BJ (cell line): ENCODE data around the gene TMEM255B. TPM values are rescaled to one million over a fixed set of nuclear protein-coding genes. Genes with fewer than 3 reads are reported as not detected.

Experiments
- CTCF ChIA-PET: fragments of 350-600 bp; formaldehyde crosslinking; extraction: SDS; loops from one replicate; lab custom pipeline; 2021; ENCODE audit warnings: antibody characterized with exemption, inconsistent platforms; lab: Yijun Ruan, JAX
- POLR2A ChIA-PET: fragments of 300-600 bp; sonication (Branson Sonifier 250); formaldehyde crosslinking; extraction: SDS; loops from one replicate; lab custom pipeline; 2021; ENCODE audit warnings: antibody characterized with exemption; lab: Charles Lee
- DNase-seq: peaks from one replicate; pipeline ENCODE4 v3.0.0-alpha.2; 2011; ENCODE audit warnings: low read depth
- H3K27me3 ChIP-seq: 2 replicates; pipeline ENCODE4 v1.6.0; 2011; ENCODE audit warnings: low read length; ENCODE audit not compliant: control insufficient read depth, insufficient read depth
- H3K36me3 ChIP-seq: 2 replicates; pipeline ENCODE4 v1.5.1; 2011; ENCODE audit warnings: low read length; ENCODE audit not compliant: control insufficient read depth, insufficient read depth
- H3K4me3 ChIP-seq: 2 replicates; pipeline ENCODE4 v1.5.1; 2011; ENCODE audit warnings: low read depth, mild to moderate bottlenecking, control low read depth, low read length
- CTCF ChIP-seq: IDR thresholded peaks from 2 replicates; pipeline ENCODE4 v1.5.1; 2011; ENCODE audit warnings: low read depth, mild to moderate bottlenecking, control low read depth, inconsistent platforms, low read length, moderate library complexity; ENCODE audit not compliant: insufficient read depth
- polyA plus RNA-seq: library from polyadenylated mRNA; depleted of rRNA; stranded (reverse); fragments of >200 nt; gene quantifications from 2 replicates; pipeline ENCODE4 v1.2.3, GENCODE V29; 2011

The TMEM255B gene
- polyA plus RNA-seq, 1 experiment: 1.9 TPM

- POLR2A ChIA-PET: no interaction called here
- CTCF ChIA-PET: no interaction called here
- Histone ChIP-seq H3K27me3 (peaks cover 5% of the 10 kb centered on the region), H3K36me3 (no peaks in the 10 kb centered on the region), H3K4me3 (no peak overlapping the region)
- DNase-seq: no peak
- no peak for TF ChIP-seq CTCF
Observed at GRCh38 chr13:113735194-113735593, 23.8 kb upstream of the TMEM255B start.

- CTCF ChIA-PET: no interaction called here
- Histone ChIP-seq H3K27me3 (peaks cover 2% of the 10 kb centered on the region; the same call in 1 of the 2 replicates), H3K36me3 (no peaks in the 10 kb centered on the region), H3K4me3 (no peak overlapping the region)
- DNase-seq: no peak
- POLR2A ChIA-PET: no interaction called here
- no peak for TF ChIP-seq CTCF
Observed at GRCh38 chr13:113735750-113736149, 23.3 kb upstream of the TMEM255B start.

DNA sequence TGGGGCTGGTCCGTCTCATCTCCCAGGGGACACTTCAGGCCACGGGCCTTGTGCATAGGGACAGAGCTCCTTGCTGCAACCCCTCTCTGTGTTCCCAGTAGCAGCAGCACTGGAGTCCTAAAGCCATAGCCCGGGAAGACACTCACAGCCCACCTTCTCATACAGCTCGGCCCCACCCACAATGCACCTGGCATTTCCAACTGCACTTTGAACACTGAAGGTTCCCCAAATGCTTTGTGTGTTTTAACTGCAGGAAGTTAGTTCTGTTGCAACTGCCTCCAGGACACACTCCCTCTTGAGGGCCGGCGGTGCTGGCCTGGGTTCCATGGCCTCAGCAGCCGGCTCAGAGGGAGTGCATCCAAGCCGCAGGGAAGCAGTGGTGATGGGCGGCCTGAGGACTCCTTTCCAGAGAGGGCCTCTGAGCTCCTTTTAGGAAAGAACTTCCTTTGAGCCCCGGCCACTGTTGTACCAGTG lies 22.7 kb upstream of the TMEM255B start:
- DNase-seq: no peak
- CTCF ChIA-PET: no interaction called here

DNA sequence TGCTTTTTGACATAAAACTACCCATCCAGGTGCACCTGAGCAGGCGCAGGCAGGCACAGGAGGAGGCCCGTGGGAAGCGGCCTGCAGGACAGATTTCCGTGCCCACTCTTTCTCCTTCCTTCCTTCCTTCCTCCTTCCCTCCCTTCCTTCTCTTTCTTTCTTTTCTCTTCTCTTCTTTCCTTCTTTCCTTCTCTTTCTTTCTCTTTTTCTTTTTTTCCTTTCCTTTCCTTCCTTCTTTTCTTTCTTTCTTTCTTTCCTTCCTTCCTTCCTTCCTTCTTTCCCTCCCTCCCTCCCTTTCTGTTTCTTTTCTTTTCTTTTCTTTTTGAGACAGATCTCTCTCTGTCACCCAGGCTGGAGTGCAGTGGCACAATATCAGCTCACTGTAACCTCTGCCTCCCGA lies 21.2 kb upstream of the TMEM255B start:
- DNase-seq: no peak
- TF ChIP-seq CTCF: no peak
- Histone ChIP-seq H3K36me3 (no peaks in the 10 kb centered on the region), H3K27me3 (no peaks in the 10 kb centered on the region; the same call in 1 of the 2 replicates), H3K4me3 (no peak overlapping the region)
- ChIA-PET POLR2A (no interaction called here), CTCF (no interaction called here)

More for the DNA sequence above, 22.7 kb upstream of the TMEM255B start:
- no peaks in the 10 kb centered on the region for H3K36me3 ChIP-seq
- POLR2A ChIA-PET: no interaction called here
- H3K4me3 ChIP-seq: no peak overlapping the region
- no peaks in the 10 kb centered on the region; the same call in 1 of the 2 replicates for H3K27me3 ChIP-seq
- TF ChIP-seq CTCF: no peak

DNA sequence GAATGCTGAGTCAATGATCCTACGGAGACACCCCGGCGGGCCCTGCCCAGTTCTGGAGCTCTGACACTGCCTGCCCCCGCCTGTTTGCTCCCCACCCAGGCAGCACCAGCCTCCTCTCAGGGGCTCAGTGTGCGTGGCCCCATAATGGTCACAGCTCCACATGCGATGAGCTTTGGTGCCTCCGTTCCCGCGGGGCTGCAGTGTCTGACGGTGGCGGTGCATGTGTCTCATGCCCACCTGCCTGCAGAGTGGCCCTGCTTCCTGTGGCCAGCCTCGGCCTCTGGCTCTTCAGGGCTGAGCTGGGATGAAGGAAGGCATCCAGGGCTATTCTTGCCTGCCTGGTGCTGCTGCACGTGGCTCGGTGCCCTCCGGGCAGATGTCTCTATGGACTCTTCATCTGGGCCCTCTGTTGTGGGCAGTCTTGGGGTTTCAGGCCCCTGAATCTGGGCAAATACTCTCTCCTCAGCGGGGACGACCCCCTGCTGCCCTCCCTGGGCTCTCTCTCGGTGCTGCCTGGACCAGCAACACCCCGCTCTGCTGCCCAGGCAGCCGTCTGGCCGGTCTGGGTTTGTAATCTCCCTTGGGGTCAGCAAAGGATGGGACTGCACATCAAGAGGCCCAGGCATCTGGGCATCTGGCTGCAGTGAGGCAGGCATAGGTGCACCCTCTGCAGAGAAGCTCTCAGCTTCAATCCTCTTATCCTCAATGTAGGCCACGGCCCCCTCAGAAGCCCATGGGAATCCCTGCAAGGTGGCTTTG lies 19.3 kb upstream of the TMEM255B start:
- Histone ChIP-seq H3K4me3 (no peak overlapping the region), H3K27me3 (peaks cover 3% of the 10 kb centered on the region), H3K36me3 (no peaks in the 10 kb centered on the region)
- DNase-seq: no peak
- POLR2A ChIA-PET: no interaction called here
- CTCF ChIA-PET: no interaction called here
- no peak for TF ChIP-seq CTCF
